ENCODE results near the gene SIX6. TPM values are rescaled to one million over a fixed set of nuclear protein-coding genes. Genes with fewer than 3 reads are reported as not detected.

Gene SIX6
- total and polyA plus RNA-seq, 7 experiments from 2014 or later, result not detected

DNA sequence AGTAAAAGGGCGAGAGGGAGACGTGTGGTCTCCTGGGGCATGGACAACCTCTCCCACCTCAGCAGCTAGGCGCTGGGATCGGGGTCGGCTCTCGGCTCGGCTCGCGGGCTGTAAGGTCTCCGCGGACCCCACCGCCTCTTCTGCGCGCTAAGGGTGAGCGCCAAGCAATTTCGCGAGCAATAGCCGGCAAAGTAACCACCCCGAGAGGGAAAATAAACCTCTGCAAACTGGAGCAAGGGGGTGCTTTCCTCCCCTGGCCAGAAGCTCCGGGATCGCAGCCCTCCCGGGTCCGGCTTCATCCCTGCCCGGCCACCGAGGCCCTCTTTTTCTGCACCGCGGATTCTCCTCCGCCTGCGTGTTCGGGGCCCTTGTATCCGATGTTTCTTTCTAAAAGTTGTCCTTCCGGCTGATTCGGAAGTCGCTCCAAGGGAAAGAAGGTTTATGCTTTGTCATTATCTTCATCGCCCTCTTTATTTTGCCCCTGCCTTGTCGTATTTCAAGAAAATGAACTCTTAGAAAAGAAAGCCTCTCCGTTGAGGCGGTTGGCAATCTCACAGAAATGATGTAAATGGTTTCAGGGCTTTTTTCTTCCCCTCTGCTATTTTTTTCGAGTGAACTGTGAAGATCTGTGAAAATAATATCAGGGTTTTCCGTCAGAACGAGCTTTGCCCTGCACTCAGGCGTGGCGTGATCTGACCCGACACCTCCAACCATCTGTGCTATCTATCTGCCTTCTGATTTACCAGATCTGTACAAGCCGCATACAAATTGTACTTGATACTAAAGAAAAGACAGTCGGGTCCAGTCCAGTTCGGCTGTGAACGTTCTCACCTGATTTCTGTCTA lies 1.7 kb upstream of the SIX6 start:
- POLR2A ChIA-PET, result no interaction called here
- no peak overlapping the region for H3K27ac Mint-ChIP-seq
- no peaks in the 10 kb centered on the region for H3K36me3 ChIP-seq (ENCODE audit: control insufficient read depth in 2 of 3, insufficient read depth in 3 of 3, low read length in 3 of 3)
- peaks cover 0 to 17% (median 1%) of the 10 kb centered on the region in 11 donors for H3K9me3 Mint-ChIP-seq
- intact Hi-C loops (cut with micrococcal nuclease), result no loop called here
- ATAC-seq (no peak), DNase-seq (no peak)
- H3K9me3 ChIP-seq (ENCODE audit: control insufficient read depth in 2 of 3, low read length in 3 of 3), result no peaks in the 10 kb centered on the region
- peak overlapping the region in 3 of 10 donors; percentile 19 to 65 (median 23) for H3K4me3 Mint-ChIP-seq
- CTCF ChIA-PET, result no interaction called here
- H3K27me3 Mint-ChIP-seq, result peaks cover 77 to 89% (median 79%) of the 10 kb centered on the region in 5 donors
- peaks cover 10 to 27% of the 10 kb centered on the region in 2 donors for H3K27me3 ChIP-seq (ENCODE audit: control insufficient read depth in 2 of 2, insufficient read depth in 2 of 2, low read length in 2 of 2)
- H3K4me1 ChIP-seq (ENCODE audit: control insufficient read depth in 2 of 2, insufficient read depth in 2 of 2, low read length in 2 of 2), result peaks cover 0 to 20% of the 10 kb centered on the region in 2 donors
- no peak overlapping the region for H3K27ac ChIP-seq (ENCODE audit: low read depth, low read length)
- H3K4me3 ChIP-seq (ENCODE audit: low read length), result no peak overlapping the region
- peaks cover 3 to 38% (median 29%) of the 10 kb centered on the region in 7 donors for H3K4me1 Mint-ChIP-seq
- peaks cover 0 to 4% (median 3%) of the 10 kb centered on the region in 5 donors for H3K36me3 Mint-ChIP-seq

- H3K36me3 Mint-ChIP-seq, result peaks cover 0 to 6% (median 3%) of the 10 kb centered on the region in 5 donors
- intact Hi-C loops (cut with micrococcal nuclease), result loop anchor here in 1 of 2 donors (2.0 kb wide), 2 partner anchors 22 to 138 kb away; partner anchors contain the start of gene C14orf39
- peaks cover 0 to 20% of the 10 kb centered on the region in 2 donors for H3K4me1 ChIP-seq (ENCODE audit: control insufficient read depth in 2 of 2, insufficient read depth in 2 of 2, low read length in 2 of 2)
- CTCF ChIA-PET, result no interaction called here
- H3K4me1 Mint-ChIP-seq, result peaks cover 3 to 39% (median 29%) of the 10 kb centered on the region in 7 donors
- no peak for ATAC-seq
- no peak for DNase-seq
- no peaks in the 10 kb centered on the region for H3K36me3 ChIP-seq (ENCODE audit: control insufficient read depth in 2 of 3, insufficient read depth in 3 of 3, low read length in 3 of 3)
- peak overlapping the region in 7 of 10 donors; percentile 34 to 77 (median 41) for H3K4me3 Mint-ChIP-seq
- POLR2A ChIA-PET, result no interaction called here
- peaks cover 74 to 92% (median 79%) of the 10 kb centered on the region in 5 donors for H3K27me3 Mint-ChIP-seq
- H3K9me3 ChIP-seq (ENCODE audit: control insufficient read depth in 2 of 3, low read length in 3 of 3), result no peaks in the 10 kb centered on the region
- H3K4me3 ChIP-seq (ENCODE audit: low read length), result no peak overlapping the region
- H3K27me3 ChIP-seq (ENCODE audit: control insufficient read depth in 2 of 2, insufficient read depth in 2 of 2, low read length in 2 of 2), result peaks cover 10 to 38% of the 10 kb centered on the region in 2 donors
- peak overlapping the region in 1 of 9 donors; percentile 59 for H3K27ac Mint-ChIP-seq
- peaks cover 0 to 22% (median 3%) of the 10 kb centered on the region in 11 donors for H3K9me3 Mint-ChIP-seq
- no peak overlapping the region for H3K27ac ChIP-seq (ENCODE audit: low read depth, low read length)
Observed at GRCh38 chr14:60508363-60508706, 611 bp upstream of the SIX6 start.

GRCh38 chr14:60509438-60510253 lies 700 bp downstream of the SIX6 start:
- peaks cover 10 to 51% of the 10 kb centered on the region in 2 donors for H3K27me3 ChIP-seq (ENCODE audit: control insufficient read depth in 2 of 2, insufficient read depth in 2 of 2, low read length in 2 of 2)
- POLR2A ChIA-PET, result no interaction called here
- ATAC-seq (no peak), DNase-seq (no peak)
- intact Hi-C loops (cut with micrococcal nuclease), result loop anchor here in 1 of 2 donors (2.0 kb wide), 3 partner anchors 23 to 143 kb away; partner anchors contain the start of gene C14orf39
- Mint-ChIP-seq H3K9me3 (peaks cover 0 to 25% (median 0%) of the 10 kb centered on the region in 11 donors), H3K4me3 (peak overlapping the region in 9 of 10 donors; percentile 5 to 77 (median 36)), H3K27ac (peak overlapping the region in 1 of 9 donors; percentile 62), H3K36me3 (peaks cover 0 to 6% (median 3%) of the 10 kb centered on the region in 5 donors), H3K27me3 (peaks cover 74 to 92% (median 81%) of the 10 kb centered on the region in 5 donors), H3K4me1 (peaks cover 3 to 47% (median 35%) of the 10 kb centered on the region in 7 donors)
- CTCF ChIA-PET, result no interaction called here
- H3K4me1 ChIP-seq (ENCODE audit: control insufficient read depth in 2 of 2, insufficient read depth in 2 of 2, low read length in 2 of 2), result peaks cover 0 to 20% of the 10 kb centered on the region in 2 donors
- H3K4me3 ChIP-seq (ENCODE audit: low read length), result no peak overlapping the region
- no peaks in the 10 kb centered on the region for H3K9me3 ChIP-seq (ENCODE audit: control insufficient read depth in 2 of 3, low read length in 3 of 3)
- no peaks in the 10 kb centered on the region for H3K36me3 ChIP-seq (ENCODE audit: control insufficient read depth in 2 of 3, insufficient read depth in 3 of 3, low read length in 3 of 3)
- no peak overlapping the region for H3K27ac ChIP-seq (ENCODE audit: low read depth, low read length)

DNA sequence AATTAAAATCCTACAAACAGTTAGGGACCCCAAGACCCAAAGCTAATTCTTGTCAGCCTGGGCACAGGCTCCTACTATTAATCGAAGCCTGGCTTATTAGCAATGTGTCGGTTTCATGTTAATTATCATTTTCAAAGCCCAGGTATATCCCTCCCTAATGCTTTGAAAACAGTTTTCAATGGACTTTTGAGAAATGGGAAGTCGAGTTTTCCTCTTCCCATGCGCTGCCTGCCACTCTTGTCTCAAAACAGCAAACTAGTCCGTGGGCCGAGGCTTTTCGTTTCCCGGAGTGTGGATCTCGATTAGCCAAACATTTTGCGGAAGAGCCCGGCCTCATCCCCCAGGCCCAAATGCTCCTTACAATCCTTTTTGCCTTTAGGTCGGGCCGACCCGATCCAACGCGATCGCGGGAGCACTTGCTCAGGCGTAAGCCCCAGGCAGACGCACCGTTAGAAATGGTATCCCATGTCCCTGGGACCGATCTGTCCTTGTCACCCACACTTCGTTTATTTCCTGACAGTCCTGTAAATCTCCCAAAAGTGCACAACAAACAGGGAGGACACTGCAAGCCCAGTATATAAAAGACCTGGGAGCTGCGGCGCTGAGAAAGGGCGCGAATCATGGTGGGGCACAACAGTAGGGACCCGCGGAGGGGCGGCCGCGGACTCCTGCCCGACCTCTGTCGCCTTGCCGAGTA lies 1.5 kb downstream of the SIX6 start:
- DNase-seq (no peak), ATAC-seq (no peak)
- H3K9me3 ChIP-seq (ENCODE audit: control insufficient read depth in 2 of 3, low read length in 3 of 3), result no peaks in the 10 kb centered on the region
- peaks cover 3 to 48% (median 35%) of the 10 kb centered on the region in 7 donors for H3K4me1 Mint-ChIP-seq
- H3K27ac ChIP-seq (ENCODE audit: low read depth, low read length), result no peak overlapping the region
- peak overlapping the region in 1 of 9 donors; percentile 58 for H3K27ac Mint-ChIP-seq
- ChIA-PET POLR2A (no interaction called here), CTCF (no interaction called here)
- peaks cover 68 to 92% (median 76%) of the 10 kb centered on the region in 5 donors for H3K27me3 Mint-ChIP-seq
- H3K36me3 Mint-ChIP-seq, result peaks cover 0 to 6% (median 3%) of the 10 kb centered on the region in 5 donors
- intact Hi-C loops (cut with micrococcal nuclease), result loop anchor here in 1 of 2 donors (2.0 kb wide), 1 partner anchor 142 kb away; no protein-coding TSS in a partner anchor
- H3K9me3 Mint-ChIP-seq, result peaks cover 0 to 25% (median 0%) of the 10 kb centered on the region in 11 donors
- H3K36me3 ChIP-seq (ENCODE audit: control insufficient read depth in 2 of 3, insufficient read depth in 3 of 3, low read length in 3 of 3), result no peaks in the 10 kb centered on the region
- peaks cover 0 to 20% of the 10 kb centered on the region in 2 donors for H3K4me1 ChIP-seq (ENCODE audit: control insufficient read depth in 2 of 2, insufficient read depth in 2 of 2, low read length in 2 of 2)
- peaks cover 10 to 51% of the 10 kb centered on the region in 2 donors for H3K27me3 ChIP-seq (ENCODE audit: control insufficient read depth in 2 of 2, insufficient read depth in 2 of 2, low read length in 2 of 2)
- peak overlapping the region in 7 of 10 donors; percentile 12 to 77 (median 61) for H3K4me3 Mint-ChIP-seq
- H3K4me3 ChIP-seq (ENCODE audit: low read length), result no peak overlapping the region

DNA sequence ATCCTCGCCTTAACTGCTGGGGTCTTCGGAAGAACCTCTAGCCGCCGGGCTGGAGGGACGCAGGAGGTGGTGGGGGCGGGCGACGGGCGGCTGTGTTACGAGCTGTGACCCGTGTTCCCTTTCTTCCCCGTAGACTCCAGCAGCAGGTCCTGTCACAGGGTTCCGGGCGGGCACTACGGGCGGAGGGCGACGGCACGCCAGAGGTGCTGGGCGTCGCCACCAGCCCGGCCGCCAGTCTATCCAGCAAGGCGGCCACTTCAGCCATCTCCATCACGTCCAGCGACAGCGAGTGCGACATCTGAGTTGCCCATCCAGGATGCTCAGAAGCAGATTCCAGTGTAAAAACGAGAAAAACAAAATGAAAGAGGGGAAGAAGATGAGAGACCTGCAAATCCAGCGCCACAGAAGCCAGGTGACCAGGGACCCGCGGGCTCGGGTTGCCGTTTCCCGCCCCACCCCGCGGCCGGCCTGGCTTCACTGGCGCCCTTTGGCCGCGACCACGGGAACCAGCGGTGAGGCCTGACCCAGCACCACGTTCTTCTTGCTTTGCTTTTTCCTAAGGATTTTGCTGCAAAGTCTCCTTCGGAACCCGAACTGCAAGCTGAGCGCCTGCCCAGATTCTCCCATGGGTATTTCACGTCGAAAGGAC lies 2.1 kb downstream of the SIX6 start:
- Mint-ChIP-seq H3K36me3 (peaks cover 0 to 8% (median 3%) of the 10 kb centered on the region in 5 donors), H3K27me3 (peaks cover 65 to 91% (median 73%) of the 10 kb centered on the region in 5 donors), H3K4me1 (peaks cover 6 to 52% (median 39%) of the 10 kb centered on the region in 7 donors), H3K9me3 (peaks cover 0 to 24% (median under 1%) of the 10 kb centered on the region in 11 donors), H3K4me3 (peak overlapping the region; percentile 29 to 77 (median 53)), H3K27ac (peak overlapping the region in 1 of 9 donors; percentile 58)
- intact Hi-C loops (cut with micrococcal nuclease), result loop anchor here in 1 of 2 donors (2.0 kb wide), 1 partner anchor 142 kb away; no protein-coding TSS in a partner anchor
- ATAC-seq, result no peak
- peaks cover 0 to 20% of the 10 kb centered on the region in 2 donors for H3K4me1 ChIP-seq (ENCODE audit: control insufficient read depth in 2 of 2, insufficient read depth in 2 of 2, low read length in 2 of 2)
- no peak for DNase-seq
- H3K27ac ChIP-seq (ENCODE audit: low read depth, low read length), result no peak overlapping the region
- H3K9me3 ChIP-seq (ENCODE audit: control insufficient read depth in 2 of 3, low read length in 3 of 3), result no peaks in the 10 kb centered on the region
- POLR2A ChIA-PET, result no interaction called here
- CTCF ChIA-PET, result no interaction called here
- no peaks in the 10 kb centered on the region for H3K36me3 ChIP-seq (ENCODE audit: control insufficient read depth in 2 of 3, insufficient read depth in 3 of 3, low read length in 3 of 3)
- H3K27me3 ChIP-seq (ENCODE audit: control insufficient read depth in 2 of 2, insufficient read depth in 2 of 2, low read length in 2 of 2), result peaks cover 7 to 51% of the 10 kb centered on the region in 2 donors
- no peak overlapping the region for H3K4me3 ChIP-seq (ENCODE audit: low read length)

Measured in naive thymus-derived CD4-positive, alpha-beta T cell (primary cell).